Measurements from ENCODE around the gene MPDU1. TPM values are rescaled to one million over a fixed set of nuclear protein-coding genes. Genes with fewer than 3 reads are reported as not detected.

MPDU1 gene
- total RNA-seq, 6 donors from 2014 or later, result 50.6 to 121 (median 56.2) TPM

DNA sequence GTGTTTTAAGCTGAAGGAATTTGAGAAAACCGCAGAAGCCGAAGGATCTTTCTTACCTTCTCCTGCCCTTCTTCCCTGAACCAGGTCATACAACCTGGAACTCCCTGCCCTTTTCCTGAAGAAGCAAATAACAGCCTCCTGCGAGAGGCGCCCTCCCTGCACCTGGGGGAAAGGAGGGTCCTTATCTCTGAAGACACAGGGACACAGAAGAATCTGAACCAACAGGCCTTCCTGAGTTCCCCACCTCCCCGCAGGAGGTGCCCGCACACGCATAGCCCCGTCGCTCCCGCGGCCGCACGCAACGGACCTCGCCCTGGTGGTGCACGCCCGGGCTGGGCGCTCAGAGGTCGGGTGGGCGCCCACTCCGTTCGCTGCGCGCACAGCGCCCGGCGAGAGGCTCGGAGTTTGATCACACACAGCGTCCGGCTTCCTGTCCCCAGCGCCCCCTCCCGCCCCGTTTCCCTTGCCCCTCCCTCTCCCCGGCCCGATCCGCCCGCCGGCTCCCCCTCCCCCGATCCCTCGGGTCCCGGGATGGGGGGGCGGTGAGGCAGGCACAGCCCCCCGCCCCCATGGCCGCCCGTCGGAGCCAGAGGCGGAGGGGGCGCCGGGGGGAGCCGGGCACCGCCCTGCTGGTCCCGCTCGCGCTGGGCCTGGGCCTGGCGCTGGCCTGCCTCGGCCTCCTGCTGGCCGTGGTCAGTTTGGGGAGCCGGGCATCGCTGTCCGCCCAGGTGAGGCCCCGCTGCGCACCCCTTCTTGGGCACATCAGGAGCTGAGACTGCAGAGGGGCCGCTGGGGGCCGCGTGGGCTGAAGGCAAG lies 34.9 kb upstream of the MPDU1 start, which contains the start of gene TNFSF12:
TSS of gene TNFSF12 (plus strand) at position 474 of the 816 bp plus-strand sequence. CDS start at position 570, 96 bp downstream.
- WGBS, 2 donors, result 0 to 1% methylated on average over 18 to 33 of the region's 65 CpGs
- H3K4me1 ChIP-seq, result peaks cover 18 to 32% (median 18%) of the 10 kb centered on the region in 4 donors

GRCh38 chr17:7549401-7550055 lies 34.1 kb upstream of the MPDU1 start:
- Histone ChIP-seq H3K36me3 (peaks cover 0 to 4% (median 0%) of the 10 kb centered on the region in 4 donors), H3K27ac (peak overlapping the region; percentile 84 to 96 (median 88)), H3K4me1 (peaks cover 18 to 34% (median 18%) of the 10 kb centered on the region in 4 donors), H3K9me3 (no peaks in the 10 kb centered on the region), H3K27me3 (no peaks in the 10 kb centered on the region), H3K4me3 (peak overlapping the region; percentile 59 to 76 (median 66))
- TF ChIP-seq POLR2AphosphoS5 (IDR thresholded peaks at IDR 0.05) (no peak), CTCF (IDR thresholded peaks at IDR 0.05) (peak in 1 of 6 experiments; percentile 22)
- ATAC-seq (ENCODE audit: low FRiP score in 2 of 2) (peak; percentile 48 to 62), DNase-seq (peak in 1 of 2 donors; percentile 45)
- WGBS, 2 donors, result 21 to 36% methylated on average over 14 to 20 of the region's 20 CpGs

More for the DNA sequence above, 34.9 kb upstream of the MPDU1 start, which contains the start of gene TNFSF12:
- Histone ChIP-seq H3K36me3 (peaks cover 0 to 4% (median 0%) of the 10 kb centered on the region in 4 donors), H3K27ac (peak within 1 kb of the TSS; percentile 84 to 96 (median 88)), H3K27me3 (no peaks in the 10 kb centered on the region), H3K4me3 (peak within 1 kb of the TSS; percentile 59 to 76 (median 66)), H3K9me3 (no peaks in the 10 kb centered on the region)
- ATAC-seq (ENCODE audit: low FRiP score in 2 of 2) (peak; percentile 77 to 87), DNase-seq (peak; percentile 78 to 92)
- TF ChIP-seq CTCF (IDR thresholded peaks at IDR 0.05) (peak in 3 of 6 experiments; percentile 3 to 63 (median 29)), POLR2A (IDR thresholded peaks at IDR 0.05) (peak in 2 of 4 donors; percentile 31 to 65), POLR2AphosphoS5 (IDR thresholded peaks at IDR 0.05) (peak; percentile 33 to 49), EP300 (IDR thresholded peaks at IDR 0.05) (no peak)

GRCh38 chr17:7550344-7550743 lies 33.3 kb upstream of the MPDU1 start:
- peak overlapping the region in 3 of 4 donors; percentile 84 to 96 (median 93) for H3K27ac ChIP-seq
- no peaks in the 10 kb centered on the region for H3K9me3 ChIP-seq
- H3K4me1 ChIP-seq, result peaks cover 18 to 34% (median 18%) of the 10 kb centered on the region in 4 donors
- DNase-seq, result no peak
- H3K36me3 ChIP-seq, result peaks cover 0 to 4% (median 0%) of the 10 kb centered on the region in 4 donors
- TF ChIP-seq EP300 (IDR thresholded peaks at IDR 0.05), result no peak
- H3K4me3 ChIP-seq, result no peak overlapping the region
- no peaks in the 10 kb centered on the region for H3K27me3 ChIP-seq
- WGBS, 2 donors, result 74 to 75% methylated on average over 5 to 6 of the region's 6 CpGs
- no peak for ATAC-seq (ENCODE audit: low FRiP score in 2 of 2)

DNA sequence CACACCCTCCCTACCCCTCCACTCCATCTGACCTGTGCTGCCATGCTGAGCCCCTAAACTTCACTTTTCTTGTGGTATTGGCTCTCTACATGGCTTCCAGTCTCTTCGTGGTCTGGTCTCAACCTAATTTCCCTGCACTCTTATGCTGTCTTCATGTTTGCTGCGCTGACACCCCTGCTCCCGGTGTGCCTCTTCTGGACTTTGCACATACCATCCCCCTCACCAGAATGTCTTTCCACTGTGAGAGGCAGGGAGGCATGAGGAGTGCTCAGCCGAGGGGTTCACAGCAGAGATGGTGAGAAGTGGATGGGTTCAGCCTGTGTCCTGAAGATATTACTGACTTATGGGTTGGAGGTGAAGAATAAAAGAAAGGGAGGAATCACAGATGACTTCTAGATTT lies 32.3 kb upstream of the MPDU1 start:
- ATAC-seq (ENCODE audit: low FRiP score in 2 of 2), result no peak
- TF ChIP-seq POLR2A (IDR thresholded peaks at IDR 0.05) (no peak), EP300 (IDR thresholded peaks at IDR 0.05) (no peak), POLR2AphosphoS5 (IDR thresholded peaks at IDR 0.05) (no peak), CTCF (IDR thresholded peaks at IDR 0.05) (no peak)
- no peak for DNase-seq
- Histone ChIP-seq H3K4me1 (peaks cover 18 to 34% (median 19%) of the 10 kb centered on the region in 4 donors), H3K36me3 (peaks cover 0 to 4% (median 0%) of the 10 kb centered on the region in 4 donors), H3K9me3 (no peaks in the 10 kb centered on the region), H3K27ac (peak overlapping the region in 3 of 4 donors; percentile 63 to 96 (median 69)), H3K27me3 (no peaks in the 10 kb centered on the region), H3K4me3 (no peak overlapping the region)
- WGBS, 2 donors, result 84 to 93% methylated on average over 4 of the region's 4 CpGs

GRCh38 chr17:7552621-7553051 lies 31.0 kb upstream of the MPDU1 start:
- Histone ChIP-seq H3K4me1 (peaks cover 26 to 45% (median 31%) of the 10 kb centered on the region in 4 donors), H3K36me3 (peaks cover 0 to 4% (median 0%) of the 10 kb centered on the region in 4 donors), H3K27me3 (no peaks in the 10 kb centered on the region), H3K4me3 (no peak overlapping the region), H3K27ac (peak overlapping the region in 3 of 4 donors; percentile 63 to 73 (median 69)), H3K9me3 (no peaks in the 10 kb centered on the region)
- ATAC-seq (ENCODE audit: low FRiP score in 2 of 2) (peak in 1 of 2 donors; percentile 56), DNase-seq (peak in 1 of 2 donors; percentile 40)
- TF ChIP-seq POLR2AphosphoS5 (IDR thresholded peaks at IDR 0.05) (peak in 1 of 2 donors; percentile 28), EP300 (IDR thresholded peaks at IDR 0.05) (no peak), POLR2A (IDR thresholded peaks at IDR 0.05) (peak in 1 of 4 donors; percentile 59), CTCF (IDR thresholded peaks at IDR 0.05) (no peak)
- WGBS, 2 donors, result 55 to 70% methylated on average over 6 of the region's 6 CpGs
